Erythroblast (primary cell): ENCODE results near the gene C9orf78.

ENCODE experiments used
- GATA1 ChIP-seq: IDR thresholded peaks from 2 replicates; pipeline ENCODE4 v1.6.1; 2011; ENCODE audit warnings: low read depth, mild to moderate bottlenecking, control low read depth, low read length, moderate library complexity
- POLR2A ChIP-seq: IDR thresholded peaks from 2 replicates; pipeline ENCODE4 v1.6.1; 2011; ENCODE audit warnings: mild to moderate bottlenecking, low read length

DNA sequence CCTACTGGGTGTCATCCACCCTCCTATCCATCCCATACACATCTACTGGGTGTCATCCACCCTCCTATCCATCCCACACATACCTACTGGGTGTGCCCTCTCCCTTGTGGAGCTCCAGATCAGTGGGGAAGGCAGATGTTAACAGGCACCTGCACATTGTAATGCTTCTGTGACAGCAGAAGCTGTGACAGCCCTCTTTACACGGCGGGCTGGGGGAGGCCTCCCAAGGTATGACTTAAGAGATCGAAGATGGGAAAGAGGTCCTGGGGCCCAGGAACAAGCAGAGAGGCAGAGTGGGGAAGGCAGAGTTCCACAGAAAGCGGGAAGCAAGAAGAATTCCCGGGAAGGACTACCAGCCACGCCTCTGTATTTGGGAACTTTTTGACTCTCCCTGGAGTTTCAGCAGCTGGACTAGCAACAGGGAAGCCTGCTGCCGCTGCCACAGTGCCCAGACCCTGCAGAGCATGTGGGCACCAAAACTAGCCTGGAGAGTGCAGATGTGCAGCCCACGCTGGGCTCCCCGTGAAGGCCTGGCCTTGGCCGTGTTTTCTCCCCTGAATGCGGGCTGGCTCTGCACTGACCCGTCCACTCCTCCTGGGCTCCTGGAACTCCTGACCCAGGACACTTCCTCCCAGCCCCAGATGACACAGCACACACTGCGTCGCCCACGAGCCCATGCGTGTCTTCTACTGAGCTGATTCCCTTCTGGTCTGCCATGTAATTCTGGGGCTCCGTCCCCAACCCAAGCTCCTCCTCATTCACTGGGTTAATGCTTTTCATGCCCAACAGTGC lies 20.4 kb downstream of the C9orf78 start:
- TF ChIP-seq POLR2A (no peak), GATA1 (no peak)
